Upper lobe of left lung (tissue), 6 donors: ENCODE results near the gene KRTAP10-4. TPM values are rescaled to one million over a fixed set of nuclear protein-coding genes. Genes with fewer than 3 reads are reported as not detected.

Source experiments
- ATAC-seq, 2 donors: fragments of 200-7000 bp; cut with Tn5 transposase; one replicate each; pipeline ENCODE4 v1.9.1; 2022; ENCODE audit warnings: mild to moderate bottlenecking in 2 of 2, moderate library complexity in 2 of 2; ENCODE audit not compliant: low FRiP score in 2 of 2
- DNase-seq, 2 donors: peaks; one replicate each; pipeline ENCODE4 v3.0.0-alpha.2; 2019 to 2020
- H3K27ac ChIP-seq, 4 donors: fragments of 200-600 bp; sonication (generic); one replicate each; pipeline ENCODE4 v1.5.1; 2016 to 2019
- H3K27me3 ChIP-seq, 4 donors: fragments of 200-600 bp; sonication (generic); one replicate each; pipeline ENCODE4 v1.5.1; 2017 to 2019
- H3K36me3 ChIP-seq, 4 donors: fragments of 200-600 bp; sonication (generic); one replicate each; pipeline ENCODE4 v1.5.1; 2016 to 2019
- H3K4me1 ChIP-seq, 4 donors: fragments of 200-600 bp; sonication (generic); one replicate each; pipeline ENCODE4 v1.5.1; 2018 to 2019
- H3K4me3 ChIP-seq, 4 donors: fragments of 200-600 bp; sonication (generic); one replicate each; pipeline ENCODE4 v1.5.1; 2017 to 2019; ENCODE audit warnings: mild to moderate bottlenecking in 2 of 4, moderate library complexity in 1 of 4
- H3K9me3 ChIP-seq, 4 donors: fragments of 200-600 bp; sonication (generic); one replicate each; pipeline ENCODE4 v1.5.1; 2018 to 2019
- CTCF ChIP-seq, 6 experiments: fragments of 450-650 bp in 4 of 6; fragments of 200-600 bp in 2 of 6; sonication (generic) in 2 of 6; IDR thresholded peaks; one replicate each; pipeline ENCODE4 v1.5.1; 2016 to 2019; ENCODE audit warnings: antibody characterized with exemption in 6 of 6
- EP300 ChIP-seq, 4 donors: sonication (generic); formaldehyde crosslinking; IDR thresholded peaks; one replicate each; pipeline ENCODE4 v1.5.1; 2017; ENCODE audit warnings: antibody characterized with exemption in 4 of 4, control low read depth in 2 of 4
- POLR2A ChIP-seq, 4 donors: fragments of 450-650 bp; IDR thresholded peaks; one replicate each; pipeline ENCODE4 v1.5.1; 2016 to 2017; ENCODE audit warnings: antibody characterized with exemption in 4 of 4, mild to moderate bottlenecking in 2 of 4
- POLR2AphosphoS5 ChIP-seq, 2 donors: sonication (generic); formaldehyde crosslinking; IDR thresholded peaks; one replicate each; pipeline ENCODE4 v1.5.1; 2017; ENCODE audit warnings: antibody characterized with exemption in 2 of 2
- WGBS, 2 donors: methylation state at CpG; one replicate each; pipeline ENCODE4 v1.1.5; 2017 to 2018; 5-methylcytosine and 5-hydroxymethylcytosine counted together
- total RNA-seq, 6 donors: library from RNA; depleted of rRNA in 4 of 6; stranded (reverse); fragments of >200 nt in 4 of 6; gene quantifications; one replicate each; pipeline versions ENCODE4 v1.1.0 to v1.2.1, GENCODE V29; 2016 to 2021
- donor health status: DM: no; HTN: no; CAD: no; lungs with moderate emphysema.
- donor health status: DM: no; HTN: yes; CAD: no; lungs with severe emphysema.

KRTAP10-4 gene
- total RNA-seq, 6 donors from 2014 or later = not detected

GRCh38 chr21:44615911-44616590 is 42.5 kb downstream of the KRTAP10-4 start:
- Histone ChIP-seq H3K4me3 (no peak overlapping the region), H3K27me3 (peaks cover 0 to 3% (median 0%) of the 10 kb centered on the region in 4 donors), H3K4me1 (no peaks in the 10 kb centered on the region), H3K27ac (no peak overlapping the region), H3K9me3 (peaks cover 0 to 11% (median 2%) of the 10 kb centered on the region in 4 donors), H3K36me3 (no peaks in the 10 kb centered on the region)
- DNase-seq = peak in 1 of 2 donors; percentile 64
- TF ChIP-seq POLR2AphosphoS5 (IDR thresholded peaks at IDR 0.05) (no peak), CTCF (IDR thresholded peaks at IDR 0.05) (no peak), POLR2A (IDR thresholded peaks at IDR 0.05) (no peak), EP300 (IDR thresholded peaks at IDR 0.05) (no peak)
- 73 to 79% methylated on average over 11 to 17 of the region's 17 CpGs for WGBS, 2 donors
- ATAC-seq = no peak

- DNase-seq (peak in 1 of 2 donors; percentile 63), ATAC-seq (no peak)
- TF ChIP-seq POLR2AphosphoS5 (IDR thresholded peaks at IDR 0.05) = no peak
- TF ChIP-seq EP300 (IDR thresholded peaks at IDR 0.05) = no peak
- no peak for TF ChIP-seq CTCF (IDR thresholded peaks at IDR 0.05)
- TF ChIP-seq POLR2A (IDR thresholded peaks at IDR 0.05) = no peak
- no peak overlapping the region for H3K27ac ChIP-seq
- 86 to 88% methylated on average over 13 to 16 of the region's 16 CpGs for WGBS, 2 donors
- no peak overlapping the region for H3K4me3 ChIP-seq
- no peaks in the 10 kb centered on the region for H3K4me1 ChIP-seq
- no peaks in the 10 kb centered on the region for H3K36me3 ChIP-seq
- peaks cover 0 to 6% (median 2%) of the 10 kb centered on the region in 4 donors for H3K9me3 ChIP-seq
- H3K27me3 ChIP-seq = peaks cover 0 to 3% (median 0%) of the 10 kb centered on the region in 4 donors
Measured at GRCh38 chr21:44616591-44616926, 43.0 kb downstream of the KRTAP10-4 start.

GRCh38 chr21:44617071-44617501 is 43.6 kb downstream of the KRTAP10-4 start:
- DNase-seq = no peak

GRCh38 chr21:44618504-44618903 is 45.0 kb downstream of the KRTAP10-4 start:
- peak overlapping the region in 2 of 4 donors; percentile 4 to 12 for H3K27ac ChIP-seq
- no peaks in the 10 kb centered on the region for H3K4me1 ChIP-seq
- no peak overlapping the region for H3K4me3 ChIP-seq
- ATAC-seq (peak in 1 of 2 donors; percentile 70), DNase-seq (no peak)
- no peaks in the 10 kb centered on the region for H3K27me3 ChIP-seq
- peaks cover 0 to 1% (median under 1%) of the 10 kb centered on the region in 4 donors for H3K9me3 ChIP-seq
- H3K36me3 ChIP-seq = no peaks in the 10 kb centered on the region
- TF ChIP-seq CTCF (IDR thresholded peaks at IDR 0.05) (peak in 2 of 6 experiments; percentile 9 to 12), POLR2AphosphoS5 (IDR thresholded peaks at IDR 0.05) (no peak)
- 28 to 34% methylated on average over 4 of the region's 4 CpGs for WGBS, 2 donors

More at GRCh38 chr21:44617071-44617501, 43.6 kb downstream of the KRTAP10-4 start:
- TF ChIP-seq CTCF (IDR thresholded peaks at IDR 0.05) (no peak), POLR2A (IDR thresholded peaks at IDR 0.05) (no peak), EP300 (IDR thresholded peaks at IDR 0.05) (no peak), POLR2AphosphoS5 (IDR thresholded peaks at IDR 0.05) (no peak)
- Histone ChIP-seq H3K4me1 (no peaks in the 10 kb centered on the region), H3K27me3 (peaks cover 0 to 3% (median 0%) of the 10 kb centered on the region in 4 donors), H3K4me3 (no peak overlapping the region), H3K27ac (no peak overlapping the region), H3K9me3 (peaks cover 0 to under 1% (median 0%) of the 10 kb centered on the region in 4 donors), H3K36me3 (no peaks in the 10 kb centered on the region)
- 53 to 68% methylated on average over 3 to 8 of the region's 8 CpGs for WGBS, 2 donors
- ATAC-seq = no peak

- H3K36me3 ChIP-seq = no peaks in the 10 kb centered on the region
- DNase-seq (peak in 1 of 2 donors; percentile 40), ATAC-seq (peak in 1 of 2 donors; percentile 40)
- peak overlapping the region in 2 of 4 donors; percentile 4 to 12 for H3K27ac ChIP-seq
- H3K4me1 ChIP-seq = no peaks in the 10 kb centered on the region
- 50 to 55% methylated on average over 3 of the region's 3 CpGs for WGBS, 2 donors
- TF ChIP-seq CTCF (IDR thresholded peaks at IDR 0.05) (no peak), EP300 (IDR thresholded peaks at IDR 0.05) (no peak), POLR2A (IDR thresholded peaks at IDR 0.05) (no peak), POLR2AphosphoS5 (IDR thresholded peaks at IDR 0.05) (no peak)
- no peaks in the 10 kb centered on the region for H3K27me3 ChIP-seq
- H3K4me3 ChIP-seq = no peak overlapping the region
- peaks cover 0 to 5% (median 5%) of the 10 kb centered on the region in 4 donors for H3K9me3 ChIP-seq
Measured at GRCh38 chr21:44618909-44619308, 45.4 kb downstream of the KRTAP10-4 start.
